NCI-H1105 (cell line): ENCODE measurements around the gene WDR90.

Experiments
- DNase-seq: peaks from one replicate; lab custom pipeline; 2025; lab: John Stamatoyannopoulos, UW

The WDR90 gene

GRCh38 chr16:676913-677312 is 27.7 kb downstream of the WDR90 start:
- DNase-seq, result peak; percentile 78

- DNase-seq, result peak; percentile 70
These were observed 28.4 kb downstream of the WDR90 start for GRCh38 chr16:677316-678190.

GRCh38 chr16:678209-678857 is 29.2 kb downstream of the WDR90 start:
- no peak for DNase-seq

GRCh38 chr16:678858-679813 is 30.0 kb downstream of the WDR90 start:
- DNase-seq, result no peak

GRCh38 chr16:679814-680624 is 30.9 kb downstream of the WDR90 start, which contains the start of gene STUB1:
Gene STUB1 (plus strand): TSS chr16:680410. CDS start chr16:680526, 116 bp downstream.
- DNase-seq, result peak; percentile 44

GRCh38 chr16:680625-680945 is 31.4 kb downstream of the WDR90 start:
- DNase-seq, result no peak

- no peak for DNase-seq
These were observed 32.0 kb downstream of the WDR90 start for GRCh38 chr16:680967-681745.

GRCh38 chr16:681746-682427 is 32.7 kb downstream of the WDR90 start:
- no peak for DNase-seq

GRCh38 chr16:682493-683395 is 33.6 kb downstream of the WDR90 start:
- no peak for DNase-seq

GRCh38 chr16:683396-684070 is 34.4 kb downstream of the WDR90 start:
- no peak for DNase-seq

GRCh38 chr16:684071-684794 is 35.1 kb downstream of the WDR90 start, which contains the start of gene JMJD8:
Gene JMJD8 (minus strand): TSS chr16:684334. CDS start chr16:684319, 15 bp downstream.
- peak; percentile 86 for DNase-seq

- DNase-seq, result peak; percentile 43
These were observed 36.0 kb downstream of the WDR90 start for GRCh38 chr16:684961-685696.

GRCh38 chr16:685967-686366 is 36.8 kb downstream of the WDR90 start:
- DNase-seq, result no peak

GRCh38 chr16:686459-687260 is 37.5 kb downstream of the WDR90 start:
- DNase-seq, result no peak

- no peak for DNase-seq
These were observed 38.3 kb downstream of the WDR90 start for GRCh38 chr16:687499-687898.
